ENCODE measurements around the gene SLC47A2. TPM values are rescaled to one million over a fixed set of nuclear protein-coding genes. Genes with fewer than 3 reads are reported as not detected.

The SLC47A2 gene
- total and polyA plus RNA-seq, 2 donors from 2014 or later, result 46.3 to 61.5 TPM

GRCh38 chr17:19649274-19649541 is 67.2 kb downstream of the SLC47A2 start:
- peak overlapping the region; percentile 97 for H3K27ac ChIP-seq (ENCODE audit: low read depth in 2 of 2, low read length in 2 of 2)
- intact Hi-C loops (cut with DNase I), result no loop called here
- no peak for DNase-seq
- peaks cover 0 to 5% (median 0%) of the 10 kb centered on the region in 3 donors for H3K36me3 ChIP-seq (ENCODE audit: control insufficient read depth in 2 of 3, insufficient read depth in 3 of 3, low read length in 3 of 3)
- no peaks in the 10 kb centered on the region for H3K27me3 ChIP-seq (ENCODE audit: control insufficient read depth, insufficient read depth, low read length)
- peaks cover 7 to 16% (median 13%) of the 10 kb centered on the region in 3 donors for H3K4me1 ChIP-seq (ENCODE audit: control insufficient read depth in 2 of 3, insufficient read depth in 2 of 3, low read depth in 1 of 3, low read length in 3 of 3)
- peak overlapping the region; percentile 68 to 72 (median 72) for H3K9ac ChIP-seq (ENCODE audit: low read length in 3 of 3)
- FAIRE-seq, result no peak
- no peak for TF ChIP-seq CTCF (IDR thresholded peaks at IDR 0.05; ENCODE audit: borderline replicate concordance, extremely low read depth, insufficient read depth)
- peak overlapping the region; percentile 75 to 96 (median 86) for H3K4me3 ChIP-seq (ENCODE audit: low read length in 3 of 3)
- no peaks in the 10 kb centered on the region for H3K9me3 ChIP-seq (ENCODE audit: control insufficient read depth in 2 of 3, insufficient read depth in 1 of 3, low read length in 3 of 3)

GRCh38 chr17:19648475-19649273 is 67.7 kb downstream of the SLC47A2 start, which contains the start of gene ALDH3A2:
ALDH3A2 (plus strand) TSS chr17:19648751; CDS start chr17:19648972, 221 bp downstream.
- H3K4me1 ChIP-seq (ENCODE audit: control insufficient read depth in 2 of 3, insufficient read depth in 2 of 3, low read depth in 1 of 3, low read length in 3 of 3), result peaks cover 7 to 16% (median 13%) of the 10 kb centered on the region in 3 donors
- H3K27me3 ChIP-seq (ENCODE audit: control insufficient read depth, insufficient read depth, low read length), result no peaks in the 10 kb centered on the region
- H3K36me3 ChIP-seq (ENCODE audit: control insufficient read depth in 2 of 3, insufficient read depth in 3 of 3, low read length in 3 of 3), result peaks cover 0 to 5% (median 0%) of the 10 kb centered on the region in 3 donors
- peak within 1 kb of the TSS; percentile 97 for H3K27ac ChIP-seq (ENCODE audit: low read depth in 2 of 2, low read length in 2 of 2)
- H3K9me3 ChIP-seq (ENCODE audit: control insufficient read depth in 2 of 3, insufficient read depth in 1 of 3, low read length in 3 of 3), result no peaks in the 10 kb centered on the region
- no peak for FAIRE-seq
- DNase-seq, result peak; percentile 98 to 100 (median 98)
- intact Hi-C loops (cut with DNase I), result no loop called here
- peak; percentile 16 for TF ChIP-seq CTCF (IDR thresholded peaks at IDR 0.05; ENCODE audit: borderline replicate concordance, extremely low read depth, insufficient read depth)
- peak within 1 kb of the TSS; percentile 68 to 91 (median 72) for H3K9ac ChIP-seq (ENCODE audit: low read length in 3 of 3)
- H3K4me3 ChIP-seq (ENCODE audit: low read length in 3 of 3), result peak within 1 kb of the TSS; percentile 75 to 96 (median 86)

GRCh38 chr17:19647697-19648474 is 68.5 kb downstream of the SLC47A2 start:
- H3K9ac ChIP-seq (ENCODE audit: low read length in 3 of 3), result peak overlapping the region; percentile 67 to 91 (median 68)

More at GRCh38 chr17:19647697-19648474, 68.5 kb downstream of the SLC47A2 start:
- peak overlapping the region; percentile 75 to 96 (median 86) for H3K4me3 ChIP-seq (ENCODE audit: low read length in 3 of 3)
- FAIRE-seq, result no peak
- H3K36me3 ChIP-seq (ENCODE audit: control insufficient read depth in 2 of 3, insufficient read depth in 3 of 3, low read length in 3 of 3), result peaks cover 0 to 5% (median 0%) of the 10 kb centered on the region in 3 donors
- no peaks in the 10 kb centered on the region for H3K27me3 ChIP-seq (ENCODE audit: control insufficient read depth, insufficient read depth, low read length)
- peak in 4 of 5 donors; percentile 68 to 92 (median 78) for DNase-seq
- no peaks in the 10 kb centered on the region for H3K9me3 ChIP-seq (ENCODE audit: control insufficient read depth in 2 of 3, insufficient read depth in 1 of 3, low read length in 3 of 3)
- H3K27ac ChIP-seq (ENCODE audit: low read depth in 2 of 2, low read length in 2 of 2), result peak overlapping the region; percentile 97
- no peak for TF ChIP-seq CTCF (IDR thresholded peaks at IDR 0.05; ENCODE audit: borderline replicate concordance, extremely low read depth, insufficient read depth)
- H3K4me1 ChIP-seq (ENCODE audit: control insufficient read depth in 2 of 3, insufficient read depth in 2 of 3, low read depth in 1 of 3, low read length in 3 of 3), result peaks cover 7 to 16% (median 13%) of the 10 kb centered on the region in 3 donors
- intact Hi-C loops (cut with DNase I), result no loop called here
